ENCODE data around the gene KLK10.
A peak's percentile ranks its signal among the peaks of the same experiment; 100 is the strongest.

Gene KLK10

GRCh38 chr19:50967929-50968715 is 51.4 kb downstream of the KLK10 start:
- H3K9me3 ChIP-seq (ENCODE audit: control insufficient read depth, insufficient read depth, low read depth, low read length), result no peaks in the 10 kb centered on the region
- peaks cover 20% of the 10 kb centered on the region for H3K4me1 ChIP-seq (ENCODE audit: control insufficient read depth, insufficient read depth, low read length)
- no peaks in the 10 kb centered on the region for H3K36me3 ChIP-seq (ENCODE audit: control insufficient read depth, insufficient read depth, low read length)
- H3K27ac ChIP-seq (ENCODE audit: low read depth, low read length), result no peak overlapping the region
- H3K27me3 ChIP-seq (ENCODE audit: control insufficient read depth, insufficient read depth, low read length), result peaks cover 5% of the 10 kb centered on the region
- H3K9ac ChIP-seq (ENCODE audit: low read length), result peak overlapping the region; percentile 13
- no peak overlapping the region for H3K4me3 ChIP-seq (ENCODE audit: low read depth, low read length)

DNA sequence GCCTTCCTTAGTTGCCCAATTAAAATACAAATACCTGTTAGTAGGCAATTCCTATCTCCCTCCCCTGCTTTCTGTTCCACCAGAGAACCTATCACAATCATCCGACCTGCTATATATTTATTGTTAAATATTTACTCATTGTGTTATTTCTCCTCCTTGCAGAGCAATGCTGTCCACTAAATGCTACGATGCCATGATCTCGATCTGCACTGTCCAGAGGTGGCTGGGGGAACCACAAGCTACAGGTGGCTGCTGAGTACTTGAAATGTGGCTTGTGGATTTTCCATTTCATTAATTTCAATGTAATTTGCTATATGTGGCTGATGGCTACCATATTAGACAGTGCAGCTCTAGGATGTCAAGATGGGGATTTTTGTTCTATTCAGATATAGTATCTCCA is 55.2 kb downstream of the KLK10 start:
- no peak overlapping the region for H3K27ac ChIP-seq (ENCODE audit: low read depth, low read length)
- no peak overlapping the region for H3K4me3 ChIP-seq (ENCODE audit: low read depth, low read length)
- H3K36me3 ChIP-seq (ENCODE audit: control insufficient read depth, insufficient read depth, low read length), result no peaks in the 10 kb centered on the region
- H3K9ac ChIP-seq (ENCODE audit: low read length), result no peak overlapping the region
- peaks cover 14% of the 10 kb centered on the region for H3K27me3 ChIP-seq (ENCODE audit: control insufficient read depth, insufficient read depth, low read length)
- peaks cover 15% of the 10 kb centered on the region for H3K4me1 ChIP-seq (ENCODE audit: control insufficient read depth, insufficient read depth, low read length)
- no peaks in the 10 kb centered on the region for H3K9me3 ChIP-seq (ENCODE audit: control insufficient read depth, insufficient read depth, low read depth, low read length)

DNA sequence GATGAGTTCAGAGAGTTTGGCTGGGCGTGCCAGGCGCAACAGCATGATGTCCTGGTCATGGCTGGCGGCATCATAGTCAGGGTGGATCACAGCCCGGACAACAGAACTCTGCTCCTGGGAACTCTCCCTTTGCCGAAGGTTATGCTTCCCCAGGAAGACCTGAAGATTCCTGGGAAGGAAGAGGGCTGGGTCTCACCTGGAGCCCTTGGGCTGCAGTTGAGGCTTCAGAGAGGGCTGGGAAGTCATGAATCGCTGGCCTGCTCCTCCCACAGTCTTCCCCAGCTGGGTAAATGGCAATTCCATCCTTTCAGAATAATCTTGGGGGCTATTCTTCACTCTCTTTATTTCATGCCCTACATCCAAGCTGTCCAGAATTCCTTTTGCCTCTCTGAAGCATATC is 56.1 kb downstream of the KLK10 start:
- Histone ChIP-seq H3K4me1 (ENCODE audit: control insufficient read depth, insufficient read depth, low read length) (peaks cover 6% of the 10 kb centered on the region), H3K9me3 (ENCODE audit: control insufficient read depth, insufficient read depth, low read depth, low read length) (no peaks in the 10 kb centered on the region), H3K4me3 (ENCODE audit: low read depth, low read length) (no peak overlapping the region), H3K27me3 (ENCODE audit: control insufficient read depth, insufficient read depth, low read length) (peaks cover 22% of the 10 kb centered on the region), H3K27ac (ENCODE audit: low read depth, low read length) (no peak overlapping the region), H3K36me3 (ENCODE audit: control insufficient read depth, insufficient read depth, low read length) (no peaks in the 10 kb centered on the region), H3K9ac (ENCODE audit: low read length) (no peak overlapping the region)
